Retinal pigment epithelial cell (primary cell): Measurements from ENCODE around the gene FOCAD.

Source experiments
- DNase-seq: peaks from one replicate; pipeline ENCODE4 v3.0.0-alpha.2; 2010; ENCODE audit warnings: low read depth
- H3K4me3 ChIP-seq: 2 replicates; pipeline ENCODE4 v1.5.1; 2011; ENCODE audit warnings: mild to moderate bottlenecking, low read length, control low read depth, moderate library complexity
- TF ChIP-seq, protein P1 (sequence below): conservative IDR thresholded peaks from 2 replicates; pipeline ENCODE4 v1.5.1; 2011; ENCODE audit warnings: low read depth, low read length, control low read depth, inconsistent platforms

Gene FOCAD

DNA sequence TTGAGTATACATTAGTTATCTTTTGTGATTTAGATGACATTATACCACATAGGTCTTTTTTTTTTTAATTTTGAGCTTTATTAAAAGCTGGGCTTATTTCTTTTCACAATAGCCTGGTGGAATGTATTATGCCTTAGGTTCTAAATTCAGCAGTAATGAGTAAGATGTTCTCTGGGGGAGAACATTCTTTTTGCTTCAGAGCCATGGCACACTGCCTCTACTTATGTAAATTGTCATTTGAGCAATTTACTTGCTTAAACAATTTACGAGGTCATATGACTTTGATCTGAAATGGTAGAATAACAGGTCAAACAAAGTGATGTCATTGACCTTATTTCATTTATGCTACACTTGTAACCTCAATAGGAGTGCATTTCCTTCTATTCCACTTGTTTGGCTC lies 154.2 kb downstream of the FOCAD start:
- TF ChIP-seq, protein P1, sequence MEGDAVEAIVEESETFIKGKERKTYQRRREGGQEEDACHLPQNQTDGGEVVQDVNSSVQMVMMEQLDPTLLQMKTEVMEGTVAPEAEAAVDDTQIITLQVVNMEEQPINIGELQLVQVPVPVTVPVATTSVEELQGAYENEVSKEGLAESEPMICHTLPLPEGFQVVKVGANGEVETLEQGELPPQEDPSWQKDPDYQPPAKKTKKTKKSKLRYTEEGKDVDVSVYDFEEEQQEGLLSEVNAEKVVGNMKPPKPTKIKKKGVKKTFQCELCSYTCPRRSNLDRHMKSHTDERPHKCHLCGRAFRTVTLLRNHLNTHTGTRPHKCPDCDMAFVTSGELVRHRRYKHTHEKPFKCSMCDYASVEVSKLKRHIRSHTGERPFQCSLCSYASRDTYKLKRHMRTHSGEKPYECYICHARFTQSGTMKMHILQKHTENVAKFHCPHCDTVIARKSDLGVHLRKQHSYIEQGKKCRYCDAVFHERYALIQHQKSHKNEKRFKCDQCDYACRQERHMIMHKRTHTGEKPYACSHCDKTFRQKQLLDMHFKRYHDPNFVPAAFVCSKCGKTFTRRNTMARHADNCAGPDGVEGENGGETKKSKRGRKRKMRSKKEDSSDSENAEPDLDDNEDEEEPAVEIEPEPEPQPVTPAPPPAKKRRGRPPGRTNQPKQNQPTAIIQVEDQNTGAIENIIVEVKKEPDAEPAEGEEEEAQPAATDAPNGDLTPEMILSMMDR = no peak
- no peak overlapping the region for H3K4me3 ChIP-seq
- no peak for DNase-seq

DNA sequence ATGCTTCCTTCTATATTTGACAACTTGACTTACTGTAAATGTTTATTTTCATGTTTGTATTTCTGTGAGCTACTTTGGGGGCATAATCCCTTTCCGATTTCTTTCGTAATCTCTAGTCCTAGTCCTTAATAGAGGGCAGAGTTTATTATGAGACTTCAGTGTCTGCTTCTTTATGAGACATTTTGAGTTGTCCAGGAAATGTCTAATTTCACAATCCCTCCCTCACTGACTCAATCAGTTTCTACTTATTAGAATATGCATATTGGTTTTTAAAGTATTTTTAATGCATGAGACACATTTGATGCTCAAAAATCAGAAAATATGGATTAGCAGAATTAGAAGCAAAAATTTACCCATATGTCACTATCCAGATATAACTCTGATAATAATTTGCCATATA lies 160.9 kb downstream of the FOCAD start:
- DNase-seq = no peak
- no peak overlapping the region for H3K4me3 ChIP-seq
- TF ChIP-seq, protein P1 = no peak

DNA sequence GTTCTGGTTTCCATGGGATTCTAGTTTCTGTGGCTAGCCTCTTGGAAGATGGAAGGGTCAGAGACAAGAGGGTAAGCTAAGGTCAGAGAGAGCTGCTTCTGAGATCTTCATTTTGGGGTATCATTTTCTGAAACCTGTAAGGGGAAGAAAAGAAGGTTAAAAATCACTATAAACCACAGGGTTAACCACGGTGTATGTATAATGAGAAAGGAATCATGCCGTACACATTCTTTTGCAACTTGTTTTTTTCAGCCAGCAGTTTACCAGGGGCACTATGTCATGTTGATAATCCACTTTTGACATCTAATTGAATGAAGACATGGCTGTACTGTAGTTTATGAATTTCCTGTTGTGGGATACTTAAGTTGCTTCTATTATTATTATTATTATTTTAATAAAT lies 164.4 kb downstream of the FOCAD start:
- no peak for DNase-seq
- H3K4me3 ChIP-seq = no peak overlapping the region

DNA sequence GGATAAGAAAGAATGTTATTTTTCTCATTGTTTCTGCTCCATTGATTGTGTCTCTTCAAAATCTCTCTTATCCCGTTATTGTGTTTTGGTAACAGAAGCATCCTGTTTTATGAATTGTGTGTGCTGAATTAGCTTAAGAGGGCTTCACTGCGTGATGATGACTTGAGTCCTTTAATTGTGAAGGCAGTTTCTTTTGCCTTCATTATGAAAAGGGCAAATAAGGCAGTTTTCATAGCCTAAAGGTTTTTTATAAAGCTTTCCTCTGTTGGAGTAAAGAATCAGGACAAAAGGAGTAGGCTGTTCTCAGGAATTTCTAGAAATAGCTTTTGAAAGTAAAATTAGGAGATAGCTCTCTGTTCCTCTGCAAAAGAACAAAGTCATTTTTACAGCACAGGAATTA lies 169.8 kb downstream of the FOCAD start:
- no peak for DNase-seq

More for the DNA sequence above, 164.4 kb downstream of the FOCAD start:
- TF ChIP-seq, protein P1 = no peak

DNA sequence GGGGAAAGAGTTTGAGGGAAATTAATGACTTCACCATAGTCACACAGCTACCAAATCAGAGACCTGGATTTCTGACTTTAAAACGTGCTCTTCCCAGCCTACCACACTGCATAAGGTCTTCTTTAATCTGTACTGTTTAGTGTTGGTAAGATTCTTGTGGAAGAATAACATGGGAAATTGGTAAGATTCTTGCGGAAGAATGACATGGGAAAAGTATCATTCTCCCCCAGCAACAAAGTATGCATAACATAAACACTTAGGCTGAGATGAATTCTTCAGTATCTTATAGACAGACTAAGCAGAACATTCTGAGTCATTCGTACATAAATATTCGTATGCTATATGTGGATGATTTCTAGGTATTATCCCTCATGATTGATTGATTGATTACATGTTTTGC lies 170.4 kb downstream of the FOCAD start:
- no peak overlapping the region for H3K4me3 ChIP-seq
- no peak for DNase-seq
- TF ChIP-seq, protein P1 = no peak

More for the DNA sequence above, 169.8 kb downstream of the FOCAD start:
- TF ChIP-seq, protein P1 = no peak
- no peak overlapping the region for H3K4me3 ChIP-seq

DNA sequence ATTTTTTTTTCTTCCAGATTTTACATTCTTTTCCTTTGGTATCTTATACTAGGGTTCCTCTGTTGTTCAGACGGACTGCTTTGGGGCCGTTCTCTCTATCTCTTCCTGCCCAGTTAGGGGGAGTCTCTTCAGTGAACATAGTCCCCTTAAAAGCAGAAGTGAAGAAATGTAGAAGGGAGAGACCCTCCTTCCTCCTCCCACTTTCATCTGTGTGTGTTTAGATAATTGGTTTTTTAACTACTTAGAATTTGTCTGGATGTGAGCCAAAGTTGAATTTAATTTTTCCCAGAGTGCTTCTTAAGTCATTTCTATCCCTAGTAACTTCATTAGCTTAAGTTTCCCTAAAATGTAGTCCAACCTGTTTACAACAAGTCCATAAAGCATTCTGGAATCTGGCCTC lies 179.9 kb downstream of the FOCAD start:
- DNase-seq = no peak
- TF ChIP-seq, protein P1 = no peak
- no peak overlapping the region for H3K4me3 ChIP-seq

DNA sequence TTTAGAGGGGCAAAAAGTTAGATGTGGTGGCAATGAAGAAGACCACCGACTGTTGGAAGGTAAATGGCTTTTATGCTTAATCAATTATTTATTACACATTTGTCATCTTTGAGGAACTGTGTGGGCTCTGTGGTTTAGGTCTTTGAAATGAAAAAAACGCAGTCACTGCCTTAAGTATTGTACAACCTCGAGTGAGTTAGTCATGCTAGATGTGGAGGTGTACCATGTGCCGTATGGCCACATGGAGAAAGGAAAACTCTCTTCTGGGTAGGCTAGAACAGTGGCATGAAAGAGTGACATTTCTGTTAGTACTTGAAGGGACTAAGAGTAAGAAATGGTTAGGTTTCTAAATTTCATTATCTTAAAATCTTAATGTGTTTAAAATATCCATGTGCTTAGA lies 181.3 kb downstream of the FOCAD start:
- DNase-seq = no peak
- TF ChIP-seq, protein P1 = no peak
- no peak overlapping the region for H3K4me3 ChIP-seq
